Pancreas (tissue), 10 donors: ENCODE measurements around the gene ZBTB40. TPM values are rescaled to one million over a fixed set of nuclear protein-coding genes. Genes with fewer than 3 reads are reported as not detected.

ENCODE experiments used
- ATAC-seq, 4 donors: fragments of 200-7000 bp; cut with Tn5 transposase; one replicate each; pipeline versions ENCODE4 v1.8.0 to v1.9.1; 2020; ENCODE audit warnings: mild to moderate bottlenecking in 4 of 4, moderate library complexity in 4 of 4
- DNase-seq, 6 donors: peaks; one replicate each; pipeline ENCODE4 v3.0.0-alpha.2; 2020
- FAIRE-seq: peaks from 2 replicates; lab custom pipeline; 2012; peaks lifted over from hg19 to GRCh38; lab: Jason Lieb, UNC
- H3K27ac ChIP-seq, 4 donors: fragments of 200-600 bp; sonication (generic); 1 replicate in 3 of 4; 2 replicates in 1 of 4; pipeline versions ENCODE4 v1.5.0 to v1.8.0; 2020
- H3K27me3 ChIP-seq, 4 donors: fragments of 200-600 bp; one replicate each; pipeline ENCODE4 v1.8.0; 2021
- H3K36me3 ChIP-seq, 3 donors: fragments of 200-600 bp; sonication (generic) in 1 of 3; one replicate each; pipeline versions ENCODE4 v1.5.0 to v1.8.0; 2020 to 2021
- H3K4me1 ChIP-seq, 3 donors: fragments of 200-600 bp; one replicate each; pipeline ENCODE4 v1.8.0; 2021
- H3K4me3 ChIP-seq, 4 donors: fragments of 200-600 bp; sonication (generic) in 2 of 4; one replicate each; pipeline versions ENCODE4 v1.5.0 to v1.8.0; 2020 to 2021
- H3K9me3 ChIP-seq, 4 donors: fragments of 200-600 bp; one replicate each; pipeline ENCODE4 v1.8.0; 2021
- CTCF ChIP-seq, 4 donors: fragments of 200-600 bp; sonication (generic) in 3 of 4; IDR thresholded peaks; one replicate each; pipeline versions ENCODE4 v1.5.0 to v1.8.0; 2021; ENCODE audit warnings: antibody characterized with exemption in 4 of 4
- WGBS, 2 donors: extraction: QIAGEN DNeasy Blood & Tissue Kit; methylation state at CpG; one replicate each; pipeline ENCODE4 v1.1.7; 2013; 5-methylcytosine and 5-hydroxymethylcytosine counted together
- intact Hi-C, 3 donors: fragments of 100-400 bp; cut with DNase I; formaldehyde crosslinking; loops; one replicate each; pipeline versions ENCODE4 v1.11.1 to v1.14.2; 2022
- polyA plus RNA-seq, 2 donors: library from polyadenylated mRNA; stranded (reverse); fragments of 200-250 nt; gene quantifications; one replicate each; pipeline ENCODE4 v1.2.3, GENCODE V29; 2013
- total RNA-seq, 6 donors: library from RNA; stranded (reverse); fragmentation: NEBNext Ultra II Directional in 4 of 6; extraction: Animal tissue kit (Norgen Biotek cat#: 25700) in 4 of 6; gene quantifications; one replicate each; pipeline versions ENCODE4 v1.2.1 to v1.2.4, GENCODE V29; 2021 to 2023
- donor health status: healthy with polysubstance abuse.
- donor health status: DM: no; HTN: no; CAD: no; lungs with moderate emphysema.
- donor health status: DM: no; HTN: no; CAD: no.
- donor health status: control.
- donor health status: control.
- donor health status: Bipolar disorder and iron deficiency.
- donor health status: DM: yes; HTN: yes; CAD: no.
- donor health status: DM: no; HTN: no; CAD: no.
- donor health status: DM: no; HTN: no; CAD: no.
- donor health status: DM: yes; HTN: yes; CAD: no.

The ZBTB40 gene
- total RNA-seq (10 to 100 TPM in 3 of 6 donors, 1 to 10 TPM in 3; 6.2 to 16.0 (median 9.8) TPM), polyA plus RNA-seq (1 to 10 TPM; 9.0 to 9.8 TPM)

- Histone ChIP-seq H3K36me3 (no peaks in the 10 kb centered on the region), H3K9me3 (no peaks in the 10 kb centered on the region), H3K27me3 (no peaks in the 10 kb centered on the region), H3K27ac (peak within 1 kb of the TSS; percentile 94 to 99 (median 98)), H3K4me1 (peaks cover 12 to 52% (median 30%) of the 10 kb centered on the region in 3 donors), H3K4me3 (peak within 1 kb of the TSS; percentile 72 to 94 (median 88))
- intact Hi-C loops, result loop anchor here in 1 of 3 donors (10.0 kb wide), 1 partner anchor 53 kb away; no protein-coding TSS in a partner anchor
- ATAC-seq, result peak; percentile 87 to 94 (median 91)
- FAIRE-seq, result peak; percentile 26
- peak; percentile 97 to 99 (median 98) for DNase-seq
- no peak for TF ChIP-seq CTCF (IDR thresholded peaks at IDR 0.05)
- WGBS, 2 donors, result 0% methylated on average over 64 to 68 of the region's 68 CpGs
These were observed at the start of gene ZBTB40 for GRCh38 chr1:22451702-22452480. TSS of gene ZBTB40 (plus strand) at chr1:22451851. CDS start at chr1:22489949, 38,098 bp downstream.

- DNase-seq (no peak), FAIRE-seq (no peak), ATAC-seq (no peak)
- intact Hi-C loops, result loop anchor here in 1 of 3 donors (10.0 kb wide), 1 partner anchor 268 kb away; no protein-coding TSS in a partner anchor
- Histone ChIP-seq H3K4me3 (no peak overlapping the region), H3K9me3 (no peaks in the 10 kb centered on the region), H3K27ac (no peak overlapping the region), H3K36me3 (no peaks in the 10 kb centered on the region), H3K4me1 (no peaks in the 10 kb centered on the region), H3K27me3 (no peaks in the 10 kb centered on the region)
- 83 to 89% methylated on average over 12 of the region's 12 CpGs for WGBS, 2 donors
- TF ChIP-seq CTCF (IDR thresholded peaks at IDR 0.05), result no peak
These were observed 49.1 kb upstream of the ZBTB40 start for GRCh38 chr1:22402356-22403053.

- Histone ChIP-seq H3K27ac (no peak overlapping the region), H3K9me3 (no peaks in the 10 kb centered on the region), H3K36me3 (no peaks in the 10 kb centered on the region), H3K4me3 (no peak overlapping the region), H3K27me3 (no peaks in the 10 kb centered on the region), H3K4me1 (no peaks in the 10 kb centered on the region)
- TF ChIP-seq CTCF (IDR thresholded peaks at IDR 0.05), result no peak
- no peak for DNase-seq
- intact Hi-C loops, result loop anchor here in 1 of 3 donors (10.0 kb wide), 1 partner anchor 270 kb away; no protein-coding TSS in a partner anchor
- no peak for FAIRE-seq
- no peak for ATAC-seq
- 80 to 83% methylated on average over 5 of the region's 5 CpGs for WGBS, 2 donors
These were observed 47.2 kb upstream of the ZBTB40 start for GRCh38 chr1:22404486-22404885.

GRCh38 chr1:22406722-22407495 is 44.7 kb upstream of the ZBTB40 start:
- no peaks in the 10 kb centered on the region for H3K4me1 ChIP-seq
- no peaks in the 10 kb centered on the region for H3K36me3 ChIP-seq
- WGBS, 2 donors, result 87 to 91% methylated on average over 13 of the region's 13 CpGs
- intact Hi-C loops, result loop anchor here in 1 of 3 donors (10.0 kb wide), 1 partner anchor 272 kb away; no protein-coding TSS in a partner anchor
- H3K4me3 ChIP-seq, result no peak overlapping the region
- DNase-seq, result no peak
- no peak for TF ChIP-seq CTCF (IDR thresholded peaks at IDR 0.05)
- no peaks in the 10 kb centered on the region for H3K27me3 ChIP-seq
- no peaks in the 10 kb centered on the region for H3K9me3 ChIP-seq
- no peak for FAIRE-seq
- no peak overlapping the region for H3K27ac ChIP-seq
- ATAC-seq, result no peak
